Fibroblast of skin of back (primary cell): ENCODE data around the gene SPECC1L.

Experiments
- DNase-seq: peaks from one replicate; pipeline ENCODE4 v3.0.0-alpha.2; 2013

SPECC1L gene

GRCh38 chr22:24403346-24403745 lies 132.7 kb downstream of the SPECC1L start:
- DNase-seq: no peak

- DNase-seq: no peak
Measured at GRCh38 chr22:24404561-24405275, 134.1 kb downstream of the SPECC1L start.

GRCh38 chr22:24405631-24406321 lies 135.1 kb downstream of the SPECC1L start:
- DNase-seq: no peak

- no peak for DNase-seq
Measured at GRCh38 chr22:24406322-24407277, 136.0 kb downstream of the SPECC1L start.

- DNase-seq: no peak
Measured at GRCh38 chr22:24407278-24407665, 136.6 kb downstream of the SPECC1L start.

GRCh38 chr22:24407884-24408283 lies 137.3 kb downstream of the SPECC1L start:
- no peak for DNase-seq

- no peak for DNase-seq
Measured at GRCh38 chr22:24408630-24409029, 138.0 kb downstream of the SPECC1L start.

GRCh38 chr22:24409707-24410106 lies 139.1 kb downstream of the SPECC1L start:
- no peak for DNase-seq

GRCh38 chr22:24410110-24410856 lies 139.7 kb downstream of the SPECC1L start:
- DNase-seq: peak; percentile 59

- DNase-seq: no peak
Measured at GRCh38 chr22:24411256-24412004, 140.8 kb downstream of the SPECC1L start.

GRCh38 chr22:24412274-24412673 lies 141.6 kb downstream of the SPECC1L start:
- DNase-seq: no peak

- no peak for DNase-seq
Measured at GRCh38 chr22:24413271-24413670, 142.6 kb downstream of the SPECC1L start.

- no peak for DNase-seq
Measured at GRCh38 chr22:24413736-24414385, 143.2 kb downstream of the SPECC1L start.

GRCh38 chr22:24414523-24414922 lies 143.9 kb downstream of the SPECC1L start:
- DNase-seq: no peak

- DNase-seq: no peak
Measured at GRCh38 chr22:24414984-24415945, 144.6 kb downstream of the SPECC1L start.

- DNase-seq: no peak
Measured at GRCh38 chr22:24416095-24416494, 145.5 kb downstream of the SPECC1L start.

GRCh38 chr22:24416611-24417010 lies 146.0 kb downstream of the SPECC1L start:
- no peak for DNase-seq

GRCh38 chr22:24417200-24417599 lies 146.6 kb downstream of the SPECC1L start:
- no peak for DNase-seq

GRCh38 chr22:24417901-24418641 lies 147.4 kb downstream of the SPECC1L start:
- DNase-seq: no peak
